ENCODE data around the gene PRAMEF18.
"Not testable (repeated sequence)": the region's sequence is repeated elsewhere in the genome, so short reads cannot be mapped to it uniquely, and the experiment has no call there.

PRAMEF18 gene

DNA sequence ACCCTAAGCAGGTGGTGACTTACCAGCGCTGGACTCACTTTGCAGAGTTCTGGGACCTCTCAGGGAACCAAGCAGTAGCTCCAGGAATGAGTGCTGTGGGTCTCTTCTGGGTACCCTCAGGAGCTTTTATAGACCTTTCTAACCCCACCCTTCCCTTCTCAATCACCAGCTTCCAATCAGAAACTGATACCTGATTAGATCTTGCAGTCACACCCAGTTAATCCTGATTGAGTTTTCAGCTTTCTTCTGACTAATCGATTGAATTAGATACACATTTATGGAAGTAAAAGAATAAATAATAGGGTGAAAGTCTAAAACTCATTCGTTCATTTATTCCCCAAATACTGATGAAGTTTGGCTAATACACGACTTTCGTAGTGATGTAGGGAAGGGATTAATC is 24.6 kb downstream of the PRAMEF18 start, which contains the start of gene PRAMEF13:
PRAMEF13 (minus strand) TSS at position 101 of the 400 bp plus-strand sequence. CDS start 1,820 bp downstream, outside the sequence.
- DNase-seq (ENCODE audit: low spot score), result not testable (repeated sequence)

Data from RKO (cell line).